Measurements from ENCODE around the gene REC8.

DNA sequence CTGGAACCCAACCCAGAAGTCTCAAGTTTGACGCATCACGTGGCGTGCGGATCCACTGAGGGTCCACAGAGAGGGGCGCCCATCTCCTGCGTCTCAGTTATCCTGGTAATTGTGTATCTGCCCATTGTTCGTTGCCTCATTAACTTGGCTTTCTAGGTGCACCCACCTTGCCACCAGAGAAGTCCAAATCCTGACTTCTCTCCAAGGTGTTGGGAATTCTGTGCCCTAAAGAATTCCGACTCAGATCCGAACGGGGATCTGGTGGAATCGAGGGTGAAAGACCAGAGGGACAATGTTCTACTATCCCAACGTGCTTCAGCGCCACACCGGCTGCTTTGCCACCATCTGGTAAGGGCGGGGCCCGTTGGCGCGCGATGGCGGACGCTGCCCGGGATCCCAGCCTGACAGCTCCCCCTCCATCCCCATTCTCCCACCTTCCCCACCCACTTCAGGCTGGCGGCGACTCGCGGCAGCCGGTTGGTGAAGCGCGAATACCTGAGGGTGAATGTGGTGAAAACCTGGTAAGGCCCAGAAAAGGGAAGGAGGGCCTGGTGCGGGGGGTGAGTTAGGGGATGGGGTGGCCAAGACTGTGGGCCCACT lies 481 bp downstream of the REC8 start:
- TF ChIP-seq POLR2A (IDR thresholded peaks at IDR 0.05), result no peak
- no peak for TF ChIP-seq POLR2AphosphoS5 (IDR thresholded peaks at IDR 0.05)
- TF ChIP-seq, protein P1, sequence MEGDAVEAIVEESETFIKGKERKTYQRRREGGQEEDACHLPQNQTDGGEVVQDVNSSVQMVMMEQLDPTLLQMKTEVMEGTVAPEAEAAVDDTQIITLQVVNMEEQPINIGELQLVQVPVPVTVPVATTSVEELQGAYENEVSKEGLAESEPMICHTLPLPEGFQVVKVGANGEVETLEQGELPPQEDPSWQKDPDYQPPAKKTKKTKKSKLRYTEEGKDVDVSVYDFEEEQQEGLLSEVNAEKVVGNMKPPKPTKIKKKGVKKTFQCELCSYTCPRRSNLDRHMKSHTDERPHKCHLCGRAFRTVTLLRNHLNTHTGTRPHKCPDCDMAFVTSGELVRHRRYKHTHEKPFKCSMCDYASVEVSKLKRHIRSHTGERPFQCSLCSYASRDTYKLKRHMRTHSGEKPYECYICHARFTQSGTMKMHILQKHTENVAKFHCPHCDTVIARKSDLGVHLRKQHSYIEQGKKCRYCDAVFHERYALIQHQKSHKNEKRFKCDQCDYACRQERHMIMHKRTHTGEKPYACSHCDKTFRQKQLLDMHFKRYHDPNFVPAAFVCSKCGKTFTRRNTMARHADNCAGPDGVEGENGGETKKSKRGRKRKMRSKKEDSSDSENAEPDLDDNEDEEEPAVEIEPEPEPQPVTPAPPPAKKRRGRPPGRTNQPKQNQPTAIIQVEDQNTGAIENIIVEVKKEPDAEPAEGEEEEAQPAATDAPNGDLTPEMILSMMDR (IDR thresholded peaks at IDR 0.05), result no peak

Measured in prostate gland (tissue), 2 donors.